ENCODE results near the gene ZFAND4.
"Not testable (repeated sequence)": the region's sequence is repeated elsewhere in the genome, so short reads cannot be mapped to it uniquely, and the experiment has no call there.

ZFAND4 gene

DNA sequence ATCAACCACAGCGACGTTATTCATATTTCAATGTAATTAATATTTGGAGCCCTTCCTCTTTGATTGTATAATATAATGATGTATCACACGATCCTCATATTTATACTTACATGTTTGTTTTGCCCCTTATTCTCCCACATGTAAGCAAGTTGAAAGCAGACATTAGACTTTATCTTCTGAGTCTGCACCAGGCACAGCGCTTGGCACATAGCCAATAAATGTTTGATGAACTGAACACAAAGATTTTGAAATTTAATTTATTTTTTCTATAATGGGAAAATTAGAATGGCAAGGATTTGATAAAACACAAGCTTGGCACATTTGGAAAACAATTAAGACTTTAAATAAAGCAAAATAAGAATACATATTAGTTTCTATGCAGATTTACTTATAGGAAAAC lies 31.6 kb downstream of the ZFAND4 start:
- no peak for DNase-seq (ENCODE audit: low read depth)

DNA sequence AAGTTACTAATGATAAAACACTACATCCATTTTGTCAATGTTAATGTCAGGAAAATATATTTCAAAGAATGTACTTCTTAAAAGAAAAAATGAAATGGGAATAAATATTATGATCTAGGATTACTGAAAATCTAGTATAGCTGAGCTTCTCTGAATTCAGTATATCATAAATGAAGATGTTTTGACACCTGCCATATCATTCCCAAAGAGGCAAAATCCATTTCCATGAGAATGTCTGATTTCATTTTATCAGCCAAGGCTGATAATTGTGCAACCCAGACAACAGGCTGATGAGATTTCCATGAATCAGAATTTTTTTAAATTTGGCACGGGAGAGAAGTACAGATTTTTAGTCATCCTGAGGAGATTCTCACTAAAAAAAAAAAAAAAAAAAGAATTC lies 32.5 kb downstream of the ZFAND4 start:
- DNase-seq (ENCODE audit: low read depth), result no peak

DNA sequence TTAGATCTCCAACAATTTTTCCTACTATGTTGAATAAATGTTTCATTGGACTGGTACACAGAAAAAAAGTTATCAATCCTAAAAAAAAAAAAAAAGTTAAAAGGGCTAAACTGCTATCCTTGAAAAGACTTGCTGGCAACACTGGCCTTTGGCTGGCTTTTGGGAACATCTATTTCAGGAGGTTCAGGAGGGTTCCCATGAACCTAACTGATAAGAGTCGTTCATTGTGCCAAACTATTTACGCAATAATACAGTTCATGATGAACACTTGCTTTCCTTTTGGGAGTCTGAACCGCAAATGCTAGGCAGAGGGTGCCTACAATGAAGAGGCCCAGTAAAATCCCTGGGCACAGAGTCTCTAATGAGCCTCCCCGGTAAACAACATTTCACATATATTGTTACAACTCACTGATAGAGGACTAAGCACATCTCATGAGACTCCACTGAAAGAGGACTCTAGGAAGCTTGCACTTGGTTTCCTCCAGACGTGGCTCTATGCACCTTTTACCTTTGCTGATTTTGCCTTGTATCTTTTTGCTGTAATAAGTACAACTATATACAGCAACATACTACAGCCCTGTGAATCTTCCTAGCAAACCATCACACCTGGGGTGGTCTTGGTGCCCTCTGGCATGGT lies 45.0 kb downstream of the ZFAND4 start:
- no peak for DNase-seq (ENCODE audit: low read depth)

DNA sequence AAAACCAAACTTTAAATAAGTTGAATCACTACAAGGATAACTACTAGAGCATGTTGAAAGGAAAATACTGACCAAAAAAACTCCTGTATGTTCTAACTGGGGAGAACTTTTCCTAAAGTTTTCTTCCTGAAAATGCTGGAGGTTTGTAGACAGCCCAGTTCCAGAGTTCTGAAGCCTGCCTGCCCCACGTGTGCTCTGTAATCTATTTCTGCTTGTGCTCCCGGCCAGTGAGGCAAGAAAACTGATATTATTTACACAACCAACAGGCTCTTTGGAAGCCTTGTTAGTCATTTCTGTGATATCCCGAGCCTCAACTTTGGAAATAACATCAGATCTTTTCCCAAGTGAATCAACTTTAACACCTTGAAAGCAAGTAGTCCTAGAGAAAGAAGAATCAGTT lies 46.7 kb downstream of the ZFAND4 start:
- no peak for DNase-seq (ENCODE audit: low read depth)

DNA sequence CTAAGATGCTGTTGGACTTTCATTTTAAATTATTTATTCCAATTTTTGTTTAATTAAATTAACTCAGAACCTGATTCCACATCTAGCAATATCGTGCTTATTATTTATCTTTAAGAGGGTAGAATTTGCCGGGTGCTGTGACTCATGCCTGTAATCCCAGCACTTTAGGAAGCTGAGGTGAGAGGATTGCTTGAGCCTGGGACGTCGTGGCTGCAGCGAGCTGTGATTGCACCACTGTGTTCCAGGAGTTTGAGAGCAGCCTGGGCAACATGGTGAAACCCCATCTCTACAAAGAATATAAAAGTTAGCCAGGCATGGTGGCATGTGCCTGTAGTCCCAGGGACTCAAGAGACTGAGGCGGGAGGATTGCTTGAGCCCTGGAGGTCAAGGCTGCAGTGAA lies 47.8 kb downstream of the ZFAND4 start:
- DNase-seq (ENCODE audit: low read depth), result no peak

DNA sequence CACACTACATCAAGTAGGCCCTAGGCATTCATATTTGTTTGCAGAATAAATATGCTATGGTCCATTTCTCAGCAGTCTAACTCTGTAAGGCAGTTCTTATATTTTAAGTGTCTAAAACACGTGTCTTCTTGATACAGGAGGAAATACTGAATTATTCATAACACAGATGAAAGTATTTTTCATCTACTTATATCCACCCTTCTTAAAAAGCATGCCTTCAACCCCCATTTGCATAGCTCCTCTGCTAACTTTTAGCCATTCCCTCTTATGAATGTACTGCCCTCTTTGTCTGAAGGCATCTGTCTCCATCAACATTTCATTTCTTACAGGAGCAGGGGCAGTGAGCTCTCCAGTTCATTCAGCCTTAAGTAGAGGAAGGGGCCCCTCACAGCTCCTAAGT lies 57.7 kb downstream of the ZFAND4 start:
- DNase-seq (ENCODE audit: low read depth), result no peak

DNA sequence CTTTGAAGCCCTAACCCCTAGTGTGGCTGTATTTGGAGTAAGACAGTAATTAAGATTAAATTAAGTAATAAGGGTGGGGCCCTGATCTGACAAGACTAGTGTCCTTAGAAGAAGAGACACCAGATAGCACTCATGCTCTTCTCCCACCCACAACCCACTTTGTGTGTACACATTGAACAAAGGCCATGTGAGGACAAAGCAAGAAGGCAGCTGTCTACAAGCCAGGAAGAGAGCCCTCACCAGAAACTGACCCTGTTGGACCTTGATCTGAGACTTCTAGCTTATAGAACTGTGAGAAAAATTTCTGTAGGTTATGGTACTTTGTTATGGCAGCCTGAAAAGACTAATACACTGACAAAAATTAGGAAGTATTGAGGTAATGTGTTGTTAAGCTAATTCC lies 59.8 kb downstream of the ZFAND4 start:
- no peak for DNase-seq (ENCODE audit: low read depth)

DNA sequence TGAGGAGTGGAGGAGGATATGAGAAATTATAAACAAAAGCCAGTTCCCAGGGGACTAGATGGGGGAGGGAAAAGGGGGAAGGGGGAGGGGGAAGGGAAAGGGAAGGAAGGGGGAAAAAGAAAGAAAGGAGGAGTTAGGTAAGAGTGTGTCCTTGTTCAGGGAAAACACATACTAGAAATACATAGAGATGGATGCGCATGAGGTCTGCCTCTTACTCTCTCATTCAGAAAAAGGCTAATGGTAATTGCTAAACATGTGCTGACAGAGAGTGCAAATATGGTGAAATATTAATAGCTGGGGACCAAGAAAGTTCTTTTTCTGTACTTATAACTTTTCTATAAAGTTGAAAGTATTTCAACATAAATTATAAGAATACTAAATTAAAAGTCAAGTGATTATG lies 64.5 kb downstream of the ZFAND4 start:
- DNase-seq (ENCODE audit: low read depth), result no peak

DNA sequence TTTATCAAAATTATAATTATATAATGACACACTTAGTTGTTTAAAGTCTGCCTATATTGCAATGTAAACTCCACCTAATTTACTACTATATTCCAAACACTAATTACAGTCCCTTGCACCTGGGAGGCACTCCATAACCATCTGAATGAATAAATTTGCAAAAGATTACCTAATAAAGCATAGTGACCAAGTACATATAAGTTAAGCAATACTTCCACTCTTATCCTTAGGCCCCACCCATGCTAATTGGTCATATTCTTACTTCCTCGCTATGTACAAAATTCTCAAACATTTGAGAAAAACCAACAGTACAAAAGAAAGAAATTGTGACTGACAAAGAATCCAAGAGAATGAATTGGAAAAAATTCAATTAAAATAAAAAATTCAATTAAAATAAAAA lies 65.3 kb downstream of the ZFAND4 start:
- no peak for DNase-seq (ENCODE audit: low read depth)

DNA sequence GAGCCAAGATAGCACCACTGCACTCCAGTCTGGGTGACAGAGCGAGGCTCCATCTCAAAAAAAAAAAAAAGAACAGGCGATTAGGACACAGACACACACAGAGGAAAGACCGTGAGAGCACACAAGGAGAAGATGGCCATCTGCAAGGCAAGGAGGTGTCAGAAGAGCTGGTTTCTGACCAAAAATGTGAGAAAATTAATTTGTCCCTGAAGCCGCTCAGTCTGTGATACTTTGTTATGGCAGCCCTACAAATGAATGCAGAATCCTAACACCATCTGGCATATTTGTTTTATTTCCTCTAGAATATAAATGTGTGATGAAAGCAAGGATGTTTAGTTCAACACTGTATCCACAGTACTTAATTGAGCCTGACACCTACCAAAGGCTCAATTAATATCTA lies 69.7 kb downstream of the ZFAND4 start:
- no peak for DNase-seq (ENCODE audit: low read depth)

DNA sequence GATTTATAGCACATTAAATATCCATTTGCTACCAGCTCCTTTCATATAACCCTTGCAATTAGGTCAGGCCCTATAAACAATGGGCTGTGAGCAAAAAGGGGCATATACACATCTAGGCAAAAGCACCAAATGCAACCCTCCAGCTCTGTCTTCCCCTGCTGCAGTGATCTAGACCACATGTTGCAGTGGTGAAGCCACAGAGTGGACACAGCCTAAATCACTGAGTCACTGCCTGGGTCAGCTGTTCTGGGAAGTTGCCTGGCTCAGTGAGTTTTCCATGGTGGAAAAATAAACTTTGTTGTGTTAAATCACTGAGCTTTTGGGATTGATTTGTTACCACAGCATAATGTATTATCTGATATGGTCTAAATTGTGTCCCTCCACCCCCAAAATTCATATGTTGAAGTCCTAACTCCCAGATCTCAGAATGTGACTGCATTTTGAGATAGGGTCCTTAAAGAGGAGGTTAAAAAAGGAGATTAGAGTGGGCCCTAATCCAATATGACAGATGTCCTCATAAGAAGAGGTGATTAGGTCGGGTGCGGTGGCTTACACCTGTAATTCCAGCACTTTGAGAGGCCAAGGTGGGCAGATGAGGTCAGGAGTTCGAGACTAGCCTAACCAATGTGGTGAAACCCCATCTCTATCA lies 70.4 kb downstream of the ZFAND4 start:
- no peak for DNase-seq (ENCODE audit: low read depth)

DNA sequence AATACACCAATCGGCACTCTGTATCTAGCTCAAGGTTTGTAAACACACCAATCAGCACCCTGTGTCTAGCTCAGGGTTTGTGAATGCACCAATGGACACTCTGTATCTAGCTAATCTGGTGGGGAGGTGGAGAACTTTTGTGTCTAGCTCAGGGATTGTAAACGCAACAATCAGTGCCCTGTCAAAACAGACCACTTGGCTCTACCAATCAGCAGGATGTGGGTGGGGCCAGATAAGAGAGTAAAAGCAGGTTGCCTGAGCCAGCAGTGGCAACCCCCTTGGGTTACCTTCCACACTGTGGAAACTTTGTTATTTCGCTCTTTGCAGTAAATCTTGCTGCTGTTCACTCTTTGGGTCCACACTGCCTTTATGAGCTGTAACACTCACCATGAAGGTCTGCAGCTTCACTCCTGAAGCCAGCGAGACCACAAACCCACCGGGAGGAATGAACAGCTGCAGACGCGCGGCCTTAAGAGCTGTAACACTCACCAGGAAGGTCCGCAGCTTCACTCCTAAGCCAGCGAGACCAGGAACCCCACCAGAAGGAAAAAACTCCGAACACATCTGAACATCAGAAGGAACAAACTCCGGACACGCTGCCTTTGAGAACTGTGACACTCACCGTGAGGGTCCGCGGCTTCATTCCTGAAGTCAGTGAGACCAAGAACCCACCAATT lies 71.2 kb downstream of the ZFAND4 start:
- DNase-seq (ENCODE audit: low read depth), result not testable (repeated sequence)

DNA sequence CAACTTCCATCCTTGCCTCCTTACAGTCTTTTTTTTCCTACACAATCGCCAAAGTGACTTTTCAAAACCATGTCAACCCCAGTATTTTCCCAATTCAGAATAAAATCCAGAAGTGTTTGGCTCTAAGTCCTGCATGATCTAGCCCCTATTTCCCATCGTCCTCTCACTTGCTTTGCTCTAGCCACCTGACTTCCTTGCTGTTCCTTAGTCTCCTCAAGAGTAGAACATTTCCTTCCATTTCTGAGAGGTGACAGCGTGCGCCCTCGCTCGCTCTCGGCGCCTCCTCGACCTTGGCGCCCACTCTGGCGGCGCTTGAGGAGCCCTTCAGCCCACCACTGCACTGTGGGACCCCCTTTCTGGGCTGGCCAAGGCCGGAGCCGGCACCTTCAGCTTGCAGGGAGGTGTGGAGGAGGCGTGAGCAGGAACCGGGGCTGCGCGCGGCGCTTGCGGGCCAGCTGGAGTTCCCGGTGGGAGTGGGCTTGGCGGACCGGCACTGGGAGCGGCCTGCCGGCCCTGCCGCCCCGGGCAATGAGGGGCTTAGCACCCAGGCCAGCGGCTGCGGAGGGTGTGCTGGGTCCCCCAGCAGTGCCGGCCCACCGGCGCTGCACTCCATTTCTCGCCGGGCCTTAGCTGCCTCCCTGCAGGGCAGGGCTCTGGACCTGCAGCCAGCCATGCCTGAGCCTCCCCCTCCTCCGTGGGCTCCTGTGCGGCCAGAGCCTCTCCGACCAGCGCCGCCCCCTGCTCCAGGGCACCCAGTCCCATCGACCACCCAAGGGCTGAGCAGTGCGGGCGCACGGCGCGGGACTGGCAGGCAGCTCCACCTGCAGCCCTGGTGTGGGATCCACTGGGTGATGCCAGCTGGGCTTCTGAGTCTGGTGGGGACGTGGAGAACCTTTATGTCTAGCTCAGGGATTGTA lies 72.0 kb downstream of the ZFAND4 start:
- not testable (repeated sequence) for DNase-seq (ENCODE audit: low read depth)

DNA sequence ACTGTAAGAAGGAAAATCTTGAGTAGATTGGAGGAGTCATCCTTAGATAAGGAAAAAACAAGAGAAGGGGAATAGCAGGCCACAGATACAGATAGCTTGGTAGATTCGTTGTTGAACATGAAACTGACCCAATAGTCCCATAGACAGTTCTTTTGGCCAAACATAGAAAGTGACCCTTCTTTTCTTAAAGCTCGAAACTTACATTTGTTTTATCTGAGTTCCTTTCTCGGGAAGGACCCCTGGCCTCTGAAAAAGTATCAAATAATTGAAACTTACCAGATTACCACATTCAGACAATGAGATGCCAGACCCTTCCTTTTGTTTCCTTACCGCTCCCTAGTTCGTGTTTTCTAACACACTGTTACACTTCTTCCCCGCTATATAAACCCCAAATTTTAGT lies 72.9 kb downstream of the ZFAND4 start:
- no peak for DNase-seq (ENCODE audit: low read depth)

DNA sequence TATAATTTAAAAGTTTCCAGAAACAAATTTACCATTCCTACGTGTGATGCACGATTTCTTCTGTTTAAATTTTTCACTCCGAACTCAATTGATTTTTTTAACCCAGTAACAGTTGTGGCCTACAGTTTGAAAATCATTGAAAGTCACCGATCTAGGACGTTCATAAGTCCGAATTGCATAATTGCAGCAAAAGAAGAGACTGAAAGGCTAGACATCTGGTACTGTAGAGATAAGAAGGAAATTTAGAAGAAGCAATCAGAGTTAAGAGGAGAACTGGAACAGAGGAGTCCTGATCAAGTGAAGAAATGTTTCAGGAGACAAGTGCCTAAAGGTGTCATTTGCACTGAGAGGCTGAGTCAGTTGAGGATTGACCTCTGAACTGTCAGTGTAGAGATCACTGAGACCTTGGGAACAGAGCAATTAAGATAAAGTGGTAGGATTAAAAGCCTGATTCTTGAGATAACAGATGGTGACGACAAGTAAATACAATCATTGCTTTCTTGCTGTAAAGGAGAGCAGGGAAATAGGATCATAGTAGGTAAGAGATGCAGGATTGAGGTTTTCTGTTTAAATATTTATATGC lies 73.5 kb downstream of the ZFAND4 start:
- DNase-seq (ENCODE audit: low read depth), result no peak

DNA sequence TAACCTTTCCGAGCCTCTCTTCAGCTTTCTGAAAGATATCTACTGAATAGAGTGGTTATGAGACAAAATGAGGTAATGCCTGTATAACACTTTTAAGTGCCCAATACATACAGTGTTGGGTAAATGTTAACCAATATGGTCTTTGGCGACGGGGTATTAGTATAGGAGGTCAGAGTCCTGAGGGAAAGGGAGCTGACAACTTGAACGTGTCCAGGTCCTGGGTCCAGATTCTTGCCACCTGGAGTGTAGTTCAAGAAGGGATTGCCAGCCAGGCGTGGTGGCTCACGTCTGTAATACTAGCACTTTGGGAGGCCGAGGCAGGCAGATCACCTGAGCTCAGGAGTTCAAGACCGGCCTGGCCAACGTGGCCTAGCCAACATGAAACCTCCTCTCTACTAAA lies 76.0 kb downstream of the ZFAND4 start:
- DNase-seq (ENCODE audit: low read depth), result no peak

DNA sequence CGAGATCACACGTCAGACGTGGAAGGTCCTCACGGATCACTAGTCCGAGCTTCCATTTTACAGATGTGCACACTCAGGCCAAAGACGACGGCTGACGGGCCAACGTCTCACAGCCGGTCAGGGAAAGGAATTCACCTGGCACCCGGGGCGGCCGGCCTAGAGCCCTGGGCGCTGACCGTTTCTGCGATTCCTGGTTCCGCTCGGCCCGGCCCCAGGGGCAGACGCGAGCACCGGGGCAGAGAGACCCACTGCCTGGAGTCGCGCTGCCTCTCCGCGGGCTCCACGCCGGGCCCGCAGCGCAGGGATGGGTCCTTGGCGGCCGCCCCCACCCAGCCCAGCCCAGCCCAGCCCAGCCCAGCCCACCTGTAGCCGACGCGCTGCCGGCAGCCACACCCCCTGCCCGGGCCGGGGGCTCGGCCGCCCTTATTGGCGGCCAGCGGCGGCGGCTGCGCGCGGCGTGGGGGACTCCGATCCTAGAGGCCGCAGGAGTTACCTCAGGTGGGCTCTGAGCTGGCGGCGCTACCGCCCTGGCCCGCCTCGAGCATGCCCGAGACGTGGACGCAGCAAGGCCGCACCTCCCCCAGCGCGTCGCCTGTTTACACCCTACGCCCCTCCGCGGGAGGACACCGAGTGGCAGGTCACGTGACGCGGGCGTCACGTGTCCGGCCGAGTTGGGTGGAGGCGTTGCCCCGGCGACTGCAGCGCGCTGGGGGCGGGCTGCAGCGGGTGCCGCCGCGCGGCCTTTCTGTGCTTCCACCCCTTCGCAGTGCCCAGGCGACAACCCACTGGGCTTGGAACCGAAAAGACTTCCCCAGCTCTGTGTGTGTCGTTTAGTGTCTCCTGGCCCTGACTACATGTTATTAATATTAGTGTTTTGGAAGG lies 78.1 kb downstream of the ZFAND4 start:
- peak; percentile 84 for DNase-seq (ENCODE audit: low read depth)

DNA sequence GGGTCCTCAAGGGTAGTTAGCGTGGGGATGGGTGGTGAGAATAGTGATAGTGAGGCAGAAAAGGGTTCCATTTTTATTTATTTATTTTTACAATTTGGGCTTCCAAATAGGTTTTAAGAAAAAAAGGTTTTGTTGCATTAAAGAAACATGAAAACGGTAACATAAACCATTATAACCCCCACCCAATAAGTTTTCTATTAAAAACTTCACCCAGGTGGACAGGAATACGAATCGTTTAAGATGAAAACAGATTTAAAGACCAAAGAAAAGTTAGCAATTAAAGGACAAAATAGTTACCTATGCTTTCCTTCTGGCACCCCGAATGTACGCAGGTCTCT lies 78.7 kb downstream of the ZFAND4 start:
- no peak for DNase-seq (ENCODE audit: low read depth)

DNA sequence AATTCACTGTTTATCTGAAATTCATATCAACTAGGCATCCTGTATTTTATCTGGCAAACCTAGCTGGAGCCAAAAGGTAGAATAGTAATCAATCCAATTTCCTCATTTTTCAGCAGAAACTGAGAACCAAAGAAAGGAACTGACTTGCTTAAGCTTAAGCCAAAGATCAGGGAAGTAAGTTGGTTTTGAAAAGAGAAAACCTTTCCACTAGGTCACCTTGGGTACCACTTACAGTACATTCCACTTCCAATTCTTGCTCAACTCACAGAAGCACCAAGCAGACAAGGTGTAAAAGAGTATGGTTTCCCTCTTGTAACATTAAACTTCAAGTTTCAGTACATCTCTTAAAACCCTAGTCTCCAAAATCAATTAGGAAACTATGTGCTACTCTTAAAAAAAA lies 79.6 kb downstream of the ZFAND4 start:
- no peak for DNase-seq (ENCODE audit: low read depth)

DNA sequence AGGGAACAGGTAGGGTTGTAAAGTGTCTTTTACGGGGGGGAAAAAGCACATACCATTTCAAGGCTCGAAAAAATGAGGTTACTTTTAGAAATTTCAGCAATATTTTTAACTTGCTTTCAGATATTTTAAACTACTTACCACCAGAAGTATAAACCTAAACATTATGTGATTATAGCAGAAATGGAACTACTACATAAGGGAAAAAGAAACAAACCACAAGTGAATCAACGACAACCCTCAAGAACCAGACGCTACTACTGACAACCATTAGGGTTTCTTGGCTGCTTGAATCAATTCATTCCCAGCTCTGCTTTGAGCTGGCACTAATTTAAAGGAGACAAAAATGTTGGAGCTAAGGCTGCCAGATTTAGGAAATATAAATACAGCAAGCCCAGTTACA lies 80.1 kb downstream of the ZFAND4 start:
- no peak for DNase-seq (ENCODE audit: low read depth)

DNA sequence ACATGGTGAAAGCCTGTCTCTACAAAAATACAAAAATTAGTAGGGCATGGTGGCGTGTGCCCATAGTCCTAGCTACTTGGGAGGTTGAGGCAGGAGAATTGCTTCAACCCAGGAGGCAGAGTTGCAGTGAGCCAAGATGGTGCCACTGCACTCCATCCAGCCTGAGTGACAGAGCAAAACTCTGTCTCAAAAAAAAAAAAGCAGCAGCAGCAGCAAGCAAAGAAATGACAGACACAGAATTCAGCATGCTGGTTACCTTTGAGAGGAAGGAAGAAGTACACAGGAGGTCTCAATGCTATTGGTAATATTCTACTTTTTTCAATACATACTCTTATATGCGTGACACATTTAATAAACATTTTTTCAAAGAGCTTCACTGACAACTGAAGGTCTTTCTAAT lies 81.3 kb downstream of the ZFAND4 start:
- no peak for DNase-seq (ENCODE audit: low read depth)

Data from activated T-cell treated with anti-CD3 and anti-CD28 coated beads for 1 hour (primary cell).